GM13976 (cell line): ENCODE results near the gene MSH3.

ENCODE experiments used
- DNase-seq: peaks from one replicate; pipeline ENCODE4 v3.0.0; 2012; ENCODE audit warnings: low spot score
- in situ Hi-C: fragments of 300-500 bp; cut with MboI; formaldehyde crosslinking; loops from one replicate; pipeline ENCODE4 v1.12.0; 2022; ENCODE audit warnings: low sequenced_read_pairs, mixed read lengths, inconsistent platforms; ENCODE audit not compliant: unreplicated experiment
- TF ChIP-seq, protein P1 (sequence below): IDR thresholded peaks from 2 replicates; pipeline ENCODE4 v1.5.1; 2012; ENCODE audit warnings: borderline replicate concordance, mild to moderate bottlenecking; ENCODE audit not compliant: insufficient read depth; ENCODE audit errors: extremely low read depth, missing control alignments, control extremely low read depth

Gene MSH3

DNA sequence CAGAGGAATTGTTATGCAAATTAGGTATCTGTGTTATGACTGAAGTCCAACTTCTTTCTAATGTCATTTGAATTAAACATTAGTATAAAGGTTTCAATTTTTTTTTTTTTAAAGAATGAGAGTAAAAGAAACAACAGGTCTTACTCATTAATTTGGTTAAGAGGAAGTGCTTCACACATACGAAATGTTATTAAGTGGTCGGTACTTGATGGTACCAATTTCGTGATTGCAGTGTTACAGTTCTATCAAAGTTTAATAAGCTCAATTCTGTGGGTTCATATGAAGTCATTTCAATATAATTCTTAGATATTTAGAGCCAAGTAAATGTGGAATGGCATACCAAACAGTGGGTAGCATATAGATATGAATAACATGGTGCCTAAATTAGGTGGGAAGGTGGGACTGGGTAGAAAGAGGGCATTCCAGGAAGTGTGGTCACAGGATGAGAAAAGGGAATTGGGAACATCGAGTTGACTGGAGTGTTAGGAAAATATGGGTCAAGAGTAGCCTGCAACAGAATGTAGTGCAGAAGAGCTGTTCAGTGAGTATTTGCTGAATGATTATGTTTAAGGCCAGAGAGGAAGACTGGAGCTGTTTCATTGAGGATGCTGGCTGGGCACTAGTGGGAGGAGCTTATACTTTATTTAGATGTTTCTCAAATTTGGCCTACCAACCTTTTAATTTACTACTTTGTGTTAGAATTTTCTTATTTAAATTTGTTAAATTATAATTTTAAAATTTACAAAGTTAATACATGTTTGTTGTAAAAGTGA, 34.4 kb downstream of the MSH3 start:
- no peak for DNase-seq
- TF ChIP-seq, protein P1, sequence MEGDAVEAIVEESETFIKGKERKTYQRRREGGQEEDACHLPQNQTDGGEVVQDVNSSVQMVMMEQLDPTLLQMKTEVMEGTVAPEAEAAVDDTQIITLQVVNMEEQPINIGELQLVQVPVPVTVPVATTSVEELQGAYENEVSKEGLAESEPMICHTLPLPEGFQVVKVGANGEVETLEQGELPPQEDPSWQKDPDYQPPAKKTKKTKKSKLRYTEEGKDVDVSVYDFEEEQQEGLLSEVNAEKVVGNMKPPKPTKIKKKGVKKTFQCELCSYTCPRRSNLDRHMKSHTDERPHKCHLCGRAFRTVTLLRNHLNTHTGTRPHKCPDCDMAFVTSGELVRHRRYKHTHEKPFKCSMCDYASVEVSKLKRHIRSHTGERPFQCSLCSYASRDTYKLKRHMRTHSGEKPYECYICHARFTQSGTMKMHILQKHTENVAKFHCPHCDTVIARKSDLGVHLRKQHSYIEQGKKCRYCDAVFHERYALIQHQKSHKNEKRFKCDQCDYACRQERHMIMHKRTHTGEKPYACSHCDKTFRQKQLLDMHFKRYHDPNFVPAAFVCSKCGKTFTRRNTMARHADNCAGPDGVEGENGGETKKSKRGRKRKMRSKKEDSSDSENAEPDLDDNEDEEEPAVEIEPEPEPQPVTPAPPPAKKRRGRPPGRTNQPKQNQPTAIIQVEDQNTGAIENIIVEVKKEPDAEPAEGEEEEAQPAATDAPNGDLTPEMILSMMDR: no peak
- in situ Hi-C loops: loop anchor here (10.0 kb wide), 1 partner anchor 506 kb away; no protein-coding TSS in a partner anchor

DNA sequence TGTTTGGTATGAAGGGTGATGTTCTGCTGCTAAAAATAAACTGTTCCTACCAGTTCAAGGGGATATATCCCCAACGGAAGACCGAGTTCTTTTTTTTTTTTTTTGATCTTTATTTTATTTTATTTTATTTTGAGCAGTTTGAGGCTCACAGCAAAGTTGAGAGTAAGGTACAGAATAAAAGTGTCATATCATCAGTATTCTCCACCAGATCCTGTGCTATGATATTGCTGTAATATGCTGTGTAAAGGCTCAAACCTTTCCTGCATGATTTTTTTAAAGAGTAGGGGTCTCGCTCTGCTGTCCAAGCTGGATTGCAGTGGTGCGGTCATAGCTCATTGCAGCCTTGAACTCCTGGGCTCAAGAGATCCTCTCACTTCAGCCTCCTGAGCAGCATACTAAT, 35.2 kb downstream of the MSH3 start:
- no peak for DNase-seq
- in situ Hi-C loops: loop anchor here (10.0 kb wide), 1 partner anchor 505 kb away; no protein-coding TSS in a partner anchor
- TF ChIP-seq, protein P1: no peak

DNA sequence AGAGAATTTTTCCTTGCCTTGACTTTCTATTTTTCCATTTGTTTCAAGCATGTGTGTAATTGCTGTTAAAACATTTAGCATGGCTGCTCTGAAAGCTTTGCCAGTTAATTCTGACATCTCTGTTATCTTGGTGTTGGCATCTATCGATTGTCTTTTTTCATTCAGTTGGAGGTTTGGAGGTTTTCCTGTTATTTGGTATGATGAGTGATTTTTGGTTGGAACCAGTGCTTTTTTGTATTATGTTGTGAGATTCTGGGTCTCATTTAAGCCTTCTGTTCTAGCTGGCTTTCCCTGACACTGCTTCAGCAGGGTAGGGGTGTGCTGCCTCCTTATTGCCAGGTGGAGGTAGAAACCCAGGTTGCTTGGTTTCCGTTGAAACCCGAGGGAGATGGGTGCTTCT, 41.2 kb downstream of the MSH3 start:
- in situ Hi-C loops: no loop called here

DNA sequence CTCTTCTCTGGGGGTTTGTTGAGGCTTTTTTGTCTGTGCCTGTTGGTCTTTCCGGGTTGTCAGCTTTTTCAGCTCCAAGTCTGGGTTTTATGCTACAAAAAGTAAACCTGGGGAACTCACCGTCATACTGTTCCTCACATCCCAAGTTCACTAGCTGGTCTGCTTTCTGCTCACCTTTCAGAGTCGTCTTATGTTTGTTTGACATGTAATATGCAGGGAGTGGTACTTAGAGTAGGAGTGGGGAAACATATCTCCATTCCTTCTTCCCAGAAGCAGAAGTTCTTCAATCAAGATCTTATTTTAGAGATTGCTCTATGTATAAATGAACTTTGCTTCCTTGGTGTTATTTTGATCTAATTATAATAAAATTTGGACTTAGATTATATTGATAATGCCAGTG, 42.0 kb downstream of the MSH3 start:
- in situ Hi-C loops: no loop called here
- DNase-seq: no peak
- TF ChIP-seq, protein P1: no peak

More for the DNA sequence above, 41.2 kb downstream of the MSH3 start:
- DNase-seq: no peak
- TF ChIP-seq, protein P1: no peak

DNA sequence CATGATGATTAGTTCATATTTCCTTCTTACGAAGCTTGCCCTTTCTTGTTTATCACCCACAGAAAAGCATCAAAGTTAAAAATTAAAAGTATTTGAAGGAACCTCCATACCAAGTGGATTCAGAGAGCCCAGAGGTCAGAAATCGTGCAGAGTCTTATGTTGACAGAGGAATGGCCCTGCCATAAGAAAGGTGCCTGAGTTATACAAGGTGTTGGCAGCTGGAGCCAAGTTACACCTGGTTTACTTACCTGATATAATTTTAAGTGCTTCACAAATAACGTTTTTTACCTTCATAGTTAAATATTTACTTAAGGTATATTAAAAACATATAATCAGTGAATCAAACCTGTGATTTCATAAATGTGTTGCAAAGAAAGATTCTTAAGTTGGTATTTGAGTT, 42.6 kb downstream of the MSH3 start:
- no peak for DNase-seq
- in situ Hi-C loops: no loop called here
- TF ChIP-seq, protein P1: no peak

DNA sequence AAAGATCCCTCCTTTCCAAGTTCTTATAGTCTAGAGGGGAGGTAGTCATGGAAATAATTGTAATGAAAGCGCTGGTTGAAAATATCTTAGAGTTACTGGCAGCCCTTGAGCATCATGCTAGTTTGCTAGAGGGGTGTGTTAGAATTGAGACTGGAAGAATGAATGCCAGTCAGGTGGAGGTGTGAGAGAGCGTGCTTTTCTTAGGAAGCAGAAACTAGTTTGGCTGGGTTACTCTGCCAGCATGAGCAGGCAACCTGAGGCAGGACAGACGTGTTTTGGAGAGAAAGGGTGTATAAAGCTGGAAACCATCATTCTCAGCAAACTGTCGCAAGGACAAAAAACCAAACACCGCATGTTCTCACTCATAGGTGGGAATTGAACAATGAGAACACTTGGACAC, 43.9 kb downstream of the MSH3 start:
- TF ChIP-seq, protein P1: no peak
- in situ Hi-C loops: no loop called here
- DNase-seq: no peak
